Ishikawa (cell line): ENCODE data around the gene ST6GALNAC2.
A peak's percentile ranks its signal among the peaks of the same experiment; 100 is the strongest.

Experiments used
- CEBPB ChIP-seq: IDR thresholded peaks from 2 replicates; pipeline ENCODE4 v1.6.1; 2012
- CREB1 ChIP-seq: IDR thresholded peaks from 2 replicates; pipeline ENCODE4 v1.6.1; 2012; ENCODE audit warnings: low read depth
- EGR1 ChIP-seq: IDR thresholded peaks from 2 replicates; pipeline ENCODE4 v1.6.1; 2012
- EP300 ChIP-seq: IDR thresholded peaks from 2 replicates; pipeline ENCODE4 v1.6.1; 2012; ENCODE audit warnings: borderline replicate concordance
- FOXM1 ChIP-seq: IDR thresholded peaks from 2 replicates; pipeline ENCODE4 v1.6.1; 2012; ENCODE audit warnings: low read depth, borderline replicate concordance
- MAX ChIP-seq: IDR thresholded peaks from 2 replicates; pipeline ENCODE4 v1.6.1; 2012
- NFIC ChIP-seq: IDR thresholded peaks from 2 replicates; pipeline ENCODE4 v1.6.1; 2012
- RAD21 ChIP-seq: IDR thresholded peaks from 2 replicates; pipeline ENCODE4 v1.6.1; 2012; ENCODE audit warnings: low read depth
- TAF1 ChIP-seq: IDR thresholded peaks from 2 replicates; pipeline ENCODE4 v1.6.1; 2012; ENCODE audit warnings: low read depth, mild to moderate bottlenecking
- TCF12 ChIP-seq: IDR thresholded peaks from 2 replicates; pipeline ENCODE4 v1.6.1; 2012; ENCODE audit warnings: low read depth
- TEAD4 ChIP-seq: IDR thresholded peaks from 2 replicates; pipeline ENCODE4 v1.6.1; 2012
- USF1 ChIP-seq: IDR thresholded peaks from 2 replicates; pipeline ENCODE4 v1.6.1; 2012
- YY1 ChIP-seq: IDR thresholded peaks from 2 replicates; pipeline ENCODE4 v1.6.1; 2012; ENCODE audit warnings: low read depth
- ZBTB7A ChIP-seq: IDR thresholded peaks from 2 replicates; pipeline ENCODE4 v1.6.1; 2012; ENCODE audit warnings: low read depth
- TF ChIP-seq, protein P1 (sequence below): IDR thresholded peaks from 2 replicates; pipeline ENCODE4 v1.6.1; 2012; ENCODE audit warnings: low read depth, mild to moderate bottlenecking

Gene ST6GALNAC2

GRCh38 chr17:76558198-76559095, 27.2 kb downstream of the ST6GALNAC2 start:
- TF ChIP-seq RAD21, result peak; percentile 50
- TF ChIP-seq, protein P1, sequence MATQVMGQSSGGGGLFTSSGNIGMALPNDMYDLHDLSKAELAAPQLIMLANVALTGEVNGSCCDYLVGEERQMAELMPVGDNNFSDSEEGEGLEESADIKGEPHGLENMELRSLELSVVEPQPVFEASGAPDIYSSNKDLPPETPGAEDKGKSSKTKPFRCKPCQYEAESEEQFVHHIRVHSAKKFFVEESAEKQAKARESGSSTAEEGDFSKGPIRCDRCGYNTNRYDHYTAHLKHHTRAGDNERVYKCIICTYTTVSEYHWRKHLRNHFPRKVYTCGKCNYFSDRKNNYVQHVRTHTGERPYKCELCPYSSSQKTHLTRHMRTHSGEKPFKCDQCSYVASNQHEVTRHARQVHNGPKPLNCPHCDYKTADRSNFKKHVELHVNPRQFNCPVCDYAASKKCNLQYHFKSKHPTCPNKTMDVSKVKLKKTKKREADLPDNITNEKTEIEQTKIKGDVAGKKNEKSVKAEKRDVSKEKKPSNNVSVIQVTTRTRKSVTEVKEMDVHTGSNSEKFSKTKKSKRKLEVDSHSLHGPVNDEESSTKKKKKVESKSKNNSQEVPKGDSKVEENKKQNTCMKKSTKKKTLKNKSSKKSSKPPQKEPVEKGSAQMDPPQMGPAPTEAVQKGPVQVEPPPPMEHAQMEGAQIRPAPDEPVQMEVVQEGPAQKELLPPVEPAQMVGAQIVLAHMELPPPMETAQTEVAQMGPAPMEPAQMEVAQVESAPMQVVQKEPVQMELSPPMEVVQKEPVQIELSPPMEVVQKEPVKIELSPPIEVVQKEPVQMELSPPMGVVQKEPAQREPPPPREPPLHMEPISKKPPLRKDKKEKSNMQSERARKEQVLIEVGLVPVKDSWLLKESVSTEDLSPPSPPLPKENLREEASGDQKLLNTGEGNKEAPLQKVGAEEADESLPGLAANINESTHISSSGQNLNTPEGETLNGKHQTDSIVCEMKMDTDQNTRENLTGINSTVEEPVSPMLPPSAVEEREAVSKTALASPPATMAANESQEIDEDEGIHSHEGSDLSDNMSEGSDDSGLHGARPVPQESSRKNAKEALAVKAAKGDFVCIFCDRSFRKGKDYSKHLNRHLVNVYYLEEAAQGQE, result no peak

GRCh38 chr17:76557368-76558197, 28.1 kb downstream of the ST6GALNAC2 start:
- TF ChIP-seq YY1 (peak; percentile 89), EGR1 (peak; percentile 34; the same call in 1 of the 2 replicates), RAD21 (peak; percentile 17; the same call in 1 of the 2 replicates), EP300 (peak; percentile 17; the same call in 1 of the 2 replicates), USF1 (0 out of 2 replicates have a peak, but pooled peaks have one; percentile 48), MAX (peak; percentile 100), TEAD4 (0 out of 2 replicates have a peak, but pooled peaks have one; percentile 12), NFIC (no peak), CREB1 (0 out of 2 replicates have a peak, but pooled peaks have one; percentile 8), ZBTB7A (peak; percentile 93), CEBPB (no peak), TAF1 (peak; percentile 97), TCF12 (peak; percentile 42; the same call in 1 of the 2 replicates), FOXM1 (no peak)
- TF ChIP-seq, protein P1, result no peak

DNA sequence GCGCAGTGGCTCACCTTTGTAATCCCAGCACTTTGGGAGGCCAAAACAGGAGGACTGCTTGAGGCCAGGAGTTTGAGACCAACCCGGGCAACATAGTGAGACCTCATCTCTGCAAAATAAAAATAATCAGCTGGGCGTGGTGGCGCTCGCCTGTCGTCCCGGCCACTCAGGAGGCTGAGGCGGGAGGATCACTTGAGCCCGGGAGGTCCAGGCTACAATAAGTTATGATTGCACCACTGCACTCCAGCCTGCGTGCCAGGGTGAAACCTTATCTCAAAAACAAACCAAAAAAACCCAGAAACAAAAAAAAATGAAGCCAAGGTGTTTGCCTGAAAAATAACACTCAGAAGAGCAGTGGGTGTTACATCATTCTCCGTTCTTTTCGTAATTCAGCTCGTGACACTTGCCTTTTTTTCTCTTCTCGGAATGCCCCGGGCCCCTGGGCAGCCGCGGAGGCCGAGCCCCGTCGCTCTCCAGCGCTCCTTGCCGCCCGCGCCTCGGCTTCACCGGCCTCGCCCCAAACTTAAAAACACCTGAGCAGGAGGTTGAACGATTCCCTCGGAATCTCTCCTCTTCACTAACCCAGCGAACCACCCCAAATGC, 28.8 kb downstream of the ST6GALNAC2 start:
- TF ChIP-seq ZBTB7A, result peak; percentile 22; the same call in 1 of the 2 replicates
- TF ChIP-seq NFIC, result 0 out of 2 replicates have a peak, but pooled peaks have one; percentile 17
- no peak for TF ChIP-seq CREB1
- TF ChIP-seq CEBPB, result peak; percentile 58; the same call in 1 of the 2 replicates
- TF ChIP-seq USF1, result no peak
- peak; percentile 8; the same call in 1 of the 2 replicates for TF ChIP-seq TEAD4

DNA sequence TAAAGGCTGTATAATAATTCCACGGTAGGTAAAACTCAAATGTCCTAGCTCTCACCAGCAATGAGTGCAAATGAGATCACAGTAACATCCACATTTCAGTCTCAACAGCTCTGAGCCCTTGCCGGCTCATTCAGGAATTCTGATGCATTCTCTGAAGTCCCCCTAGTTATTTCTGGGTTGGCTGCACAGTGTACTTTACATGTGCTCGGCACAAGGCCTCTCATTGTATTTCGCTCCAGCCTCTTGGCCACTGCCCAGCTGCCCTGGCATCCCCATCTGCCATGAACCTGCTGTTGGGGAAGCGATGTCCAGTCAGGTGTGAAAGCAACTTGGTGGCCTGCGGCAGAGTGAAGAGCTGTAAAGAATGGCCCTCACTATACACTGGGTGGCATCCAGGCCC, 31.5 kb downstream of the ST6GALNAC2 start:
- TF ChIP-seq MAX, result peak; percentile 98
- TF ChIP-seq EGR1, result no peak
- TF ChIP-seq, protein P1, result no peak
- peak; percentile 95 for TF ChIP-seq TCF12
- peak; percentile 80; the same call in 1 of the 2 replicates for TF ChIP-seq EP300
- peak; percentile 27; the same call in 1 of the 2 replicates for TF ChIP-seq RAD21
- peak; percentile 8; the same call in 1 of the 2 replicates for TF ChIP-seq USF1
- TF ChIP-seq NFIC, result peak; percentile 98
- peak; percentile 87 for TF ChIP-seq TEAD4
- peak; percentile 33; the same call in 1 of the 2 replicates for TF ChIP-seq TAF1
- TF ChIP-seq CREB1, result no peak
- peak; percentile 46; the same call in 1 of the 2 replicates for TF ChIP-seq CEBPB
- TF ChIP-seq ZBTB7A, result peak; percentile 57; the same call in 1 of the 2 replicates
- TF ChIP-seq FOXM1, result peak; percentile 64; the same call in 1 of the 2 replicates
- TF ChIP-seq YY1, result peak; percentile 75
